Hepatocyte (in vitro differentiated cells): ENCODE data around the gene MLLT6. TPM values are rescaled to one million over a fixed set of nuclear protein-coding genes. Genes with fewer than 3 reads are reported as not detected.

Experiments
- DNase-seq: peaks from one replicate; pipeline ENCODE4 v3.0.0-alpha.2; 2016; ENCODE audit warnings: low spot score
- H2AFZ ChIP-seq: fragments of 200-600 bp; sonication (generic); 2 replicates; pipeline ENCODE4 v1.6.0; 2016; ENCODE audit warnings: antibody characterized with exemption, mild to moderate bottlenecking
- H3K27ac ChIP-seq: fragments of 200-600 bp; sonication (generic); 2 replicates; pipeline ENCODE4 v1.5.1; 2016; ENCODE audit warnings: mild to moderate bottlenecking
- H3K27me3 ChIP-seq: fragments of 200-600 bp; sonication (generic); 2 replicates; pipeline ENCODE4 v1.6.1; 2016
- H3K36me3 ChIP-seq: fragments of 200-600 bp; sonication (generic); replicated peaks from 2 replicates; pipeline ENCODE4 v1.5.1; 2016; ENCODE audit warnings: low read depth; ENCODE audit not compliant: insufficient read depth
- H3K4me1 ChIP-seq: fragments of 200-600 bp; sonication (generic); 2 replicates; pipeline ENCODE4 v1.5.1; 2016; ENCODE audit warnings: mild to moderate bottlenecking, moderate library complexity; ENCODE audit not compliant: insufficient read depth
- H3K4me2 ChIP-seq: fragments of 200-600 bp; sonication (generic); 2 replicates; pipeline ENCODE4 v1.6.0; 2016
- H3K4me3 ChIP-seq: fragments of 200-600 bp; sonication (generic); 2 replicates; pipeline ENCODE4 v1.5.1; 2016; ENCODE audit warnings: mild to moderate bottlenecking
- H3K79me2 ChIP-seq: fragments of 200-600 bp; sonication (generic); 2 replicates; pipeline ENCODE4 v1.6.0; 2017; ENCODE audit warnings: mild to moderate bottlenecking
- H3K9me2 ChIP-seq: fragments of 200-600 bp; sonication (generic); replicated peaks from 2 replicates; pipeline ENCODE4 v1.6.0; 2017; ENCODE audit warnings: mild to moderate bottlenecking; ENCODE audit not compliant: insufficient read depth
- H3K9me3 ChIP-seq: fragments of 200-600 bp; sonication (generic); 2 replicates; pipeline ENCODE4 v1.5.1; 2016; ENCODE audit warnings: low read depth, mild to moderate bottlenecking
- H4K20me1 ChIP-seq: fragments of 200-600 bp; sonication (generic); 2 replicates; pipeline ENCODE4 v1.6.0; 2016; ENCODE audit warnings: mild to moderate bottlenecking; ENCODE audit not compliant: insufficient read depth, poor library complexity, severe bottlenecking
- EZH2 ChIP-seq: fragments of 200-600 bp; sonication (generic); IDR thresholded peaks from 2 replicates; pipeline ENCODE4 v1.6.1; 2016; ENCODE audit warnings: antibody characterized with exemption, mild to moderate bottlenecking, borderline replicate concordance
- EZH2phosphoT487 ChIP-seq: fragments of 200-600 bp; sonication (generic); IDR thresholded peaks from one replicate; pipeline ENCODE4 v1.6.1; 2018; ENCODE audit warnings: antibody characterized with exemption, mild to moderate bottlenecking, low read depth, moderate library complexity; ENCODE audit not compliant: unreplicated experiment, severe bottlenecking
- WGBS: methylation state at CpG from one replicate; pipeline ENCODE4 v1.1.6; 2016; ENCODE audit warnings: low lambda C conversion rate; ENCODE audit errors: missing lambda C conversion rate; 5-methylcytosine and 5-hydroxymethylcytosine counted together
- polyA plus RNA-seq: library from polyadenylated mRNA; unstranded; fragments of >200 nt; fragmentation: Nextera tagmentation; extraction: Ambion mirVana; gene quantifications from 2 replicates; pipeline ENCODE4 v1.2.1, GENCODE V29; 2016
- total RNA-seq: library from RNA; depleted of rRNA; stranded (reverse); fragments of >200 nt; gene quantifications from 2 replicates; pipeline ENCODE4 v1.2.3, GENCODE V29; 2014
- TF ChIP-seq, protein P1 (sequence below): fragments of 200-600 bp; sonication (generic); IDR thresholded peaks from 2 replicates; pipeline ENCODE4 v1.5.1; 2016; ENCODE audit warnings: antibody characterized with exemption, mild to moderate bottlenecking; ENCODE audit not compliant: poor library complexity

MLLT6 gene
- total and polyA plus RNA-seq, 2 experiments from 2014 or later = 10.6 to 27.5 TPM

DNA sequence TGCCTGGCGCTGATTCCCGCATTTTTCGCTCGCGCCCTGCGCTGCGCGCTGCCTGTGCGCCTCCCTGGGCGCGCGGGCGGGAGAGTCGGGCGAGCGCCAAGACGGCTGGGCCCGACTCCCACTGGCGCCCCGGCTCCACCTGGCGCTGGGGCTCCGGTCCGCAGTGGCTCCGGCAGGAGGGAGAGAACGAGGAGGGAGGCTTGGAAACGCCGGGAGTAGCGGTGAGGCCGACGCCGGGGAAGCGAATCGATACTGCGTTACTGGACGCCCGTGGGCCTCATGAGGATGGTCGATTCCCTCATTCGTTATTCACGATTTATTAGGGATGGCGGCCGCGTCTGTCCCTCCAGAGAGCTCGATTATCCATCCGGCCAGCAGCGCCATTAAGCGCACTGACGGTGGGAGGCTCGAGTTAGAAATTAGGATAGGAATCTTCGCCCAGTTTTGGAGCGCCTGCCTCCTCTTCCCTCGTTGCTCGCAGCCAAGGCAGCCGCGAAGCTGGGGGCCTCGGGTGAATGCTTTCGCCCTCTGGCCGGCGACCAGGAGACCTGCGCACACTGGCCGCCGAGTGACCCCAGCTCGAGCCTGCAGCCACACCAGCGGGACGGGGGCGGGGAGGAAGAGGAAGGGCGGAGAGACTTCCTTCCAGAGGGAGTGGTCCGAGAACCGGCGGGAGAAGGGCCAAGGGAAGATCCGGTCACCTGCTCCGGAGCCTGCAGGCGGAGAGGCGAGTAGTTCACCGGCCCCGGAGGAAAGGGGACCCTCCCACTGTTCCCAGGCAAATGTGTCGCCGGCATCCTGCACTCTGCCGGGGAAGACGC lies 44.4 kb downstream of the MLLT6 start:
- peak overlapping the region; percentile 56 for H3K4me3 ChIP-seq
- 1% methylated on average over 68 of the region's 79 CpGs for WGBS
- H3K9me3 ChIP-seq = no peaks in the 10 kb centered on the region
- peaks cover 42% of the 10 kb centered on the region for H3K4me1 ChIP-seq
- peaks cover 53% of the 10 kb centered on the region for H3K79me2 ChIP-seq
- H3K27me3 ChIP-seq = no peaks in the 10 kb centered on the region
- H3K36me3 ChIP-seq = no peaks in the 10 kb centered on the region
- H4K20me1 ChIP-seq = peaks cover 18% of the 10 kb centered on the region
- peak; percentile 74 for DNase-seq
- H2AFZ ChIP-seq = peak overlapping the region; percentile 39
- TF ChIP-seq EZH2phosphoT487 (no peak), EZH2 (no peak)
- TF ChIP-seq, protein P1, sequence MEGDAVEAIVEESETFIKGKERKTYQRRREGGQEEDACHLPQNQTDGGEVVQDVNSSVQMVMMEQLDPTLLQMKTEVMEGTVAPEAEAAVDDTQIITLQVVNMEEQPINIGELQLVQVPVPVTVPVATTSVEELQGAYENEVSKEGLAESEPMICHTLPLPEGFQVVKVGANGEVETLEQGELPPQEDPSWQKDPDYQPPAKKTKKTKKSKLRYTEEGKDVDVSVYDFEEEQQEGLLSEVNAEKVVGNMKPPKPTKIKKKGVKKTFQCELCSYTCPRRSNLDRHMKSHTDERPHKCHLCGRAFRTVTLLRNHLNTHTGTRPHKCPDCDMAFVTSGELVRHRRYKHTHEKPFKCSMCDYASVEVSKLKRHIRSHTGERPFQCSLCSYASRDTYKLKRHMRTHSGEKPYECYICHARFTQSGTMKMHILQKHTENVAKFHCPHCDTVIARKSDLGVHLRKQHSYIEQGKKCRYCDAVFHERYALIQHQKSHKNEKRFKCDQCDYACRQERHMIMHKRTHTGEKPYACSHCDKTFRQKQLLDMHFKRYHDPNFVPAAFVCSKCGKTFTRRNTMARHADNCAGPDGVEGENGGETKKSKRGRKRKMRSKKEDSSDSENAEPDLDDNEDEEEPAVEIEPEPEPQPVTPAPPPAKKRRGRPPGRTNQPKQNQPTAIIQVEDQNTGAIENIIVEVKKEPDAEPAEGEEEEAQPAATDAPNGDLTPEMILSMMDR = no peak
- peak overlapping the region; percentile 75 for H3K27ac ChIP-seq
- H3K4me2 ChIP-seq = peak overlapping the region; percentile 99
- no peaks in the 10 kb centered on the region for H3K9me2 ChIP-seq

DNA sequence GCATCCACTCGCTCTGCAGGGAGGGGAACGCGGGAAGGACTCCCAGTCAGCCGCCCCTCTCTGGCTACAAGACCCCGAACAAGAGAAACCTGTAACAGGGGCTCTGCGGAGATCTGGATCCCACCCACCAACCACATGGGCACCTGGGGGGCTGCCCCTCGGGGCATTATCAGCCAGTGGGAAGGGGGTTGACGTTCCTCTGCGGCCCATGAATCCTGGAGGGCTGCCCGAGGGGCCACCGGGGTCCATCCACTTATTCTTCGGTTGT lies 44.9 kb downstream of the MLLT6 start:
- Histone ChIP-seq H2AFZ (peak overlapping the region; percentile 39), H3K4me3 (peak overlapping the region; percentile 56), H3K9me2 (no peaks in the 10 kb centered on the region), H3K4me1 (peaks cover 42% of the 10 kb centered on the region), H3K9me3 (no peaks in the 10 kb centered on the region), H3K79me2 (peaks cover 53% of the 10 kb centered on the region), H4K20me1 (peaks cover 14% of the 10 kb centered on the region), H3K27me3 (no peaks in the 10 kb centered on the region), H3K36me3 (no peaks in the 10 kb centered on the region), H3K4me2 (peak overlapping the region; percentile 99), H3K27ac (peak overlapping the region; percentile 75)
- no peak for TF ChIP-seq EZH2phosphoT487
- no peak for TF ChIP-seq EZH2
- TF ChIP-seq, protein P1 = no peak
- no peak for DNase-seq
- WGBS = 4% methylated on average over 12 of the region's 12 CpGs

GRCh38 chr17:38750312-38751121 lies 45.4 kb downstream of the MLLT6 start:
- Histone ChIP-seq H3K36me3 (no peaks in the 10 kb centered on the region), H3K4me3 (peak overlapping the region; percentile 56), H3K79me2 (peaks cover 51% of the 10 kb centered on the region), H3K9me2 (no peaks in the 10 kb centered on the region), H3K27ac (peak overlapping the region; percentile 75), H4K20me1 (peaks cover 8% of the 10 kb centered on the region), H3K27me3 (no peaks in the 10 kb centered on the region), H3K9me3 (no peaks in the 10 kb centered on the region), H3K4me1 (peaks cover 38% of the 10 kb centered on the region), H2AFZ (peak overlapping the region; percentile 66), H3K4me2 (peak overlapping the region; percentile 99)
- peak; percentile 25 for DNase-seq
- 12% methylated on average over 27 of the region's 28 CpGs for WGBS
- TF ChIP-seq EZH2phosphoT487 (no peak), EZH2 (no peak)
- TF ChIP-seq, protein P1 = no peak
